CD4-positive, CD25-positive, alpha-beta regulatory T cell (primary cell): Measurements from ENCODE around the gene SFTPA2. TPM values are rescaled to one million over a fixed set of nuclear protein-coding genes. Genes with fewer than 3 reads are reported as not detected.
"Not testable (repeated sequence)": the region's sequence is repeated elsewhere in the genome, so short reads cannot be mapped to it uniquely, and the experiment has no call there.

Experiments
- ATAC-seq, 2 donors: fragments of 150-1000 bp; cut with Tn5 transposase; one replicate each; pipeline ENCODE4 v1.10.0; 2021; ENCODE audit warnings: low read depth in 2 of 2, moderate number of reproducible peaks in 2 of 2, moderate library complexity in 1 of 2
- DNase-seq, 3 donors: peaks; one replicate each; pipeline versions ENCODE4 v3.0.0 to v3.0.0-alpha.2; 2012 to 2022; ENCODE audit warnings: mixed read lengths in 1 of 3
- H3K27ac ChIP-seq: one replicate; pipeline ENCODE4 v1.7.0; 2013; ENCODE audit warnings: mild to moderate bottlenecking, low read length; ENCODE audit not compliant: insufficient read depth, poor library complexity, severe bottlenecking
- H3K27me3 ChIP-seq: one replicate; pipeline ENCODE4 v1.7.0; 2013; ENCODE audit warnings: low read length; ENCODE audit not compliant: control insufficient read depth, insufficient read depth
- H3K36me3 ChIP-seq: one replicate; pipeline ENCODE4 v1.7.0; 2013; ENCODE audit warnings: mild to moderate bottlenecking, low read length, moderate library complexity; ENCODE audit not compliant: control insufficient read depth, insufficient read depth
- H3K4me1 ChIP-seq: 2 replicates; pipeline ENCODE4 v1.7.0; 2013; ENCODE audit warnings: mild to moderate bottlenecking, low read length; ENCODE audit not compliant: insufficient read depth, control insufficient read depth, poor library complexity, severe bottlenecking
- H3K4me3 ChIP-seq: one replicate; pipeline ENCODE4 v1.7.0; 2013; ENCODE audit warnings: low read depth, mild to moderate bottlenecking, low read length, moderate library complexity
- H3K9me3 ChIP-seq, 2 experiments: 1 replicate in 1 of 2; 2 replicates in 1 of 2; pipeline ENCODE4 v1.7.0; 2013; ENCODE audit warnings: low read length in 2 of 2, mild to moderate bottlenecking in 1 of 2, moderate library complexity in 1 of 2; ENCODE audit not compliant: control insufficient read depth in 2 of 2
- H3K27ac Mint-ChIP-seq, 3 donors: one replicate each; pipeline ENCODE4 v1.8.0; 2020 to 2022; ENCODE audit warnings: mild to moderate bottlenecking in 3 of 3, mixed read lengths in 3 of 3, moderate library complexity in 2 of 3
- H3K27me3 Mint-ChIP-seq: one replicate; pipeline ENCODE4 v1.8.0; 2022; ENCODE audit warnings: mild to moderate bottlenecking, mixed read lengths
- H3K36me3 Mint-ChIP-seq: one replicate; pipeline ENCODE4 v1.8.0; 2020; ENCODE audit warnings: mixed read lengths
- H3K4me1 Mint-ChIP-seq, 4 donors: one replicate each; pipeline ENCODE4 v1.8.0; 2020 to 2022; ENCODE audit warnings: mixed read lengths in 4 of 4, mild to moderate bottlenecking in 1 of 4
- H3K4me3 Mint-ChIP-seq, 4 donors: one replicate each; pipeline ENCODE4 v1.8.0; 2020 to 2022; ENCODE audit warnings: mild to moderate bottlenecking in 4 of 4, mixed read lengths in 4 of 4, moderate library complexity in 3 of 4
- H3K9me3 Mint-ChIP-seq, 7 donors: one replicate each; pipeline ENCODE4 v1.8.0; 2020 to 2022; ENCODE audit warnings: mixed read lengths in 7 of 7, mild to moderate bottlenecking in 3 of 7, moderate library complexity in 2 of 7
- polyA plus RNA-seq, 4 donors: library from polyadenylated mRNA; unstranded; fragments of 300-500 nt; fragmentation: Illumina TruSeq; gene quantifications; one replicate each; pipeline ENCODE4 v1.2.3, GENCODE V29; 2021
- total RNA-seq: library from RNA; stranded (reverse); gene quantifications from one replicate; pipeline ENCODE4 v1.2.3, GENCODE V29; 2022

SFTPA2 gene
- total and polyA plus RNA-seq, 5 donors from 2014 or later = not detected

GRCh38 chr10:79508245-79508644, 52.0 kb downstream of the SFTPA2 start:
- H3K9me3 ChIP-seq, H3K4me3 ChIP-seq, H3K4me1 ChIP-seq, H3K27me3 Mint-ChIP-seq, H3K4me3 Mint-ChIP-seq, DNase-seq, H3K27ac Mint-ChIP-seq, H3K27ac ChIP-seq, H3K36me3 Mint-ChIP-seq, H3K27me3 ChIP-seq, ATAC-seq, H3K36me3 ChIP-seq, H3K9me3 Mint-ChIP-seq: not testable (repeated sequence)
- peaks cover 4 to 13% (median 9%) of the 10 kb centered on the region in 4 donors for H3K4me1 Mint-ChIP-seq

- Mint-ChIP-seq H3K9me3 (no peaks in the 10 kb centered on the region), H3K4me1 (peaks cover 6 to 15% (median 9%) of the 10 kb centered on the region in 4 donors), H3K4me3 (no peak overlapping the region), H3K27ac (no peak overlapping the region), H3K27me3 (peaks cover 10% of the 10 kb centered on the region), H3K36me3 (no peaks in the 10 kb centered on the region)
- Histone ChIP-seq H3K36me3 (no peaks in the 10 kb centered on the region), H3K4me1 (peaks cover 5% of the 10 kb centered on the region), H3K4me3 (no peak overlapping the region), H3K27me3 (no peaks in the 10 kb centered on the region), H3K27ac (no peak overlapping the region), H3K9me3 (no peaks in the 10 kb centered on the region)
- DNase-seq (no peak), ATAC-seq (no peak)
Measured at GRCh38 chr10:79507440-79508167, 52.6 kb downstream of the SFTPA2 start.

Other genes with a start within 250 kb of the SFTPA2 start
- gene PPIF, start 212.9 kb downstream of the SFTPA2 start, total RNA-seq = 60.2 TPM
- 10 to 100 TPM; 15.5 to 18.6 (median 17.2) TPM for gene PPIF, start 212.9 kb downstream of the SFTPA2 start, polyA plus RNA-seq
- 1.8 TPM for gene ZCCHC24, start 114.8 kb downstream of the SFTPA2 start, total RNA-seq
- under 1 TPM; 0.25 to 0.94 (median 0.66) TPM for gene ZCCHC24, start 114.8 kb downstream of the SFTPA2 start, polyA plus RNA-seq
- not detected for gene EIF5AL1, start 47.9 kb downstream of the SFTPA2 start, total RNA-seq
- gene EIF5AL1, start 47.9 kb downstream of the SFTPA2 start, polyA plus RNA-seq = under 1 TPM; 0.11 to 0.45 (median 0.25) TPM
- gene SFTPA1, start 50.5 kb upstream of the SFTPA2 start, total RNA-seq = not detected
- gene SFTPA1, start 50.5 kb upstream of the SFTPA2 start, polyA plus RNA-seq = not detected
- 2.4 TPM for gene NUTM2B, start 142.8 kb upstream of the SFTPA2 start, total RNA-seq
- under 1 TPM in 3 of 4 donors, not detected in 1; 0.05 to 0.15 (median 0.08) TPM for gene NUTM2B, start 142.8 kb upstream of the SFTPA2 start, polyA plus RNA-seq